HG02759 (cell line): ENCODE results near the gene NEDD4.
"Not testable (repeated sequence)": the region's sequence is repeated elsewhere in the genome, so short reads cannot be mapped to it uniquely, and the experiment has no call there.

Experiments used
- ATAC-seq: cut with Tn5 transposase; IDR thresholded peaks from one replicate; pipeline ENCODE4 v1.9.1; 2021; ENCODE audit warnings: mild to moderate bottlenecking, moderate library complexity; ENCODE audit not compliant: unreplicated experiment

Gene NEDD4

DNA sequence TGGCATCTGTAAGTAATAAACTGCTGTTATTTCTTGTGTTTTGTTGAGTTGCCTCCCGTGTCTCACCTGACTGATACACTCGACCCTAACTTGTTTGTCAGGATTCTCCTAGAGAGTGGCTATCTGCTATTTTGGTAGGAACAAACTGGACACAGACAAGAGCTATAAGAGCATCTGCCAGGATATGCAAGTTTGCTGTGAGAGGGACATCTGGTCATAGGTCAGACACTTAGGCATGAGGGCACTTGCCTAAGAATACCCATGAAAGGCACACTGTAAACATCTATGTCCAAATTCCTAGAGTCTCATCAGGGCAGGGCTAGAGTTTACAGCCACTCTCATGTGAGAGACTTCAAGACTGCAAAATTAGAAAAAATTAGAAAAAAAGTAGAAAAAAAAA, 32.5 kb downstream of the NEDD4 start:
- ATAC-seq, result no peak

DNA sequence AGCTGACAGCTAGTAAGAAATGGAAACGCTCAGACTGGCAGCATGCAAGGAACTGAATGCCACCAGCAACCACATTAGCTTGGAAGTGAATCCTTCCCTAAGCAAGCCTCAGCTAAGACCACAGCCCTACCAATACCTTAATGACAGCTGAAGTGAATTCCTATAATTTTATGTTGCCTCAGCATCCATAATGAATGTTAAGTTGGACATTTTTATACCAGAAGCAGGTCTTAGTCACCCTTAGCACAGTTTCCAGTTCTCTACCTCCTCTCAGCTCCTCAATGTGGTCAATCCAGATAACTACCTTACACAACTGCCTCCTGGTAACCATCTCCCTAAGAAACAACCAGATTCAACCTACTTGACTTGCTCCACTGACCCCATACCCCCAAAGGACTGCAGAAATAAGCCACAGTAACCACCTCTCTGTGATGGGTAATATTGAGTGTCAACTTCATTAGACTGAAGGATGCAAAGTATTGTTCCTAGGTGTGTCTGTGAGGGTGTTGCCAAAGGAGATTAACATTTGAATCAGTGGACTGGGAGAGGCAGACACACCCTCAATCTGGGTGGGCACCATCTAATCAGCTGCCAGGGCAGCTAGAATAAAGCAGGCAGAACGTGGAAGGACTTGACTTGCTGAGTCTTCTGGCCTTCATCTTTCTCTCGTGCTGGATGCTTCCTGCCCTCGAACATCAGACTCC, 33.5 kb downstream of the NEDD4 start:
- ATAC-seq, result no peak

DNA sequence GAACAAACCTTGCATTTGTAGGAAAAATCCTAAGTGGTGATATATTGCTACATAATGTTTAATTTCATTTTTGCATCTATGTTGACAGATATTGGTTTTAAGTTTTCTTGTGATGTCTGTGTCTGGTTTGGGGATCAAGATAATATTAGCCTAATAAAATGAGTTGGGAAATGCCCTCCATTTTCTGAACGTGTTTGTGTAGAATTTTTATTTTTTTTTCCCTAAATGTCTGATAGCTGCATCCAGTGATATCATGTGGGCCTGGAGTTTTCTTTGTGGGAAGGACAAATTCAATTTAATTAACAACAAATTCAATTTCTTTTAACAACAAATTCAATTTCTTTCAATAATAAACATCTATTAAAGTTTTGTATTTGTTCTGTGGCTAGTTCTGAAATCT, 35.1 kb downstream of the NEDD4 start:
- no peak for ATAC-seq

DNA sequence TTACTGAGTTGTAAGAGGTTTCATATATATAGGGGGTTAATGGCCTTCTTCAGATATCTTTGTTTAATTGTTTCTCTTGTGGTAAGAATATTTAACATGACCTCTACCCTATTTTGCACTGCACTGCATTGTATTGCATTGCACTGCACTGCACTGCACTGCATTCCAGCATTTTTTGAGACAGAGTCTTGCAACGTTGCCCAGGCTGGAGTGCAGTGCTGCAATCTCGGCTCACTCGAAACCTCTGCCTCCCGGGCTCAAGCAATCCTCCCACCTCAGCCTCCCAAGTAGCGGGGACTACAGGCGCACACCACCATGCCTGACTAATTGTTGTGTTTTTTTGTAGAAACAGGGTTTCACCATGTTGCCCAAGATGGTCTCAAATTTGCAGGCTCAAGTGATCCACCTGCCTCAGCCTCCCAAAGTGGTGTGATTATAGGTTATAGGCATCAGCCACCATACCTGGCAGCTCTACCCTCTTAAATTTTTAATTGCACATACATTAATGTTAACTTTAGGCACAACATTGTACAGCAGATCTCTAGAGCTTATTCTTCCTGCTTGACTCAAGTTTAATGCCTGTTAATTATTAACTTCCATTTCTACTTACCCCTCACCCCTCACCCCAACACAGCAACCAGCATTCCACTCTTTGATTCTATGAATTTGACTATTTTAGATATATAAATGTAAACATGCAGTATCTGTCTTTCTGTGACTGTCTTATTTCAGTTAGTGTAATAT, 38.4 kb downstream of the NEDD4 start:
- ATAC-seq, result no peak

DNA sequence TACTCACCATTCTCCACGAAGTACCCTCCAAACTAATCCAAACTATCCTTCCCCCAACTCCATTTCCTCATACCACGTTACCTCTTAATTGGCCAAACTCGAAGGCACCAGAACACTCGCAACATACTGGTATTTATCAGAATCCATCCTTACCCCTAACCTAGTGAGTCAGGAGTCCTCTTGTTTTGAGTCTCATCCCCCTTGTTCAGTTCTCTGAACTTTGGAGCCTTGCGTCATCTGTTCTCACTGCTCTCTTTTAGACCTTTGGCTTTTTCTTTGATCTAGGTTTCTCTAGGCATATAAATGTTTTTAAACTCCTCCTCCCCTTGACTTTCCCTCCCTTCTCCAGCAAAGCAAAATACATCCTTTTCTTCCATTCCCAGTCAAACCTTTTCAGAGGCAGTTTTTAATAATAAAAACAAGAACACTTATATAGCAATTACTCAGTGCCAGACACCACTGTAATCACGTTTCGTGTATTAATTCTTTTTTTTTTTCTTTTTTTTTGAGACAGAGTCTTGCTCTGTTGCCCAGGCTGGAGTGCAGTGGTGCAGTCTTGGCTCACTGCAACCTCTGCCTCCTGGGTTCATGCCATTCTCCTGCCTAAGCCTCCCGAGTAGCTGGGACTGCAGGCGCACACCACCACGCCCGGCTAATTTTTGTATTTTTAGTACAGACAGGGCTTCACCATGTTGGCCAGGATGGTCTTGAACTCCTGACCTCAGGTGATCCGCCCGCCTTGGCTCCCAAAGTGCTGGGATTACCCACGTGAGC, 40.7 kb downstream of the NEDD4 start:
- not testable (repeated sequence) for ATAC-seq

DNA sequence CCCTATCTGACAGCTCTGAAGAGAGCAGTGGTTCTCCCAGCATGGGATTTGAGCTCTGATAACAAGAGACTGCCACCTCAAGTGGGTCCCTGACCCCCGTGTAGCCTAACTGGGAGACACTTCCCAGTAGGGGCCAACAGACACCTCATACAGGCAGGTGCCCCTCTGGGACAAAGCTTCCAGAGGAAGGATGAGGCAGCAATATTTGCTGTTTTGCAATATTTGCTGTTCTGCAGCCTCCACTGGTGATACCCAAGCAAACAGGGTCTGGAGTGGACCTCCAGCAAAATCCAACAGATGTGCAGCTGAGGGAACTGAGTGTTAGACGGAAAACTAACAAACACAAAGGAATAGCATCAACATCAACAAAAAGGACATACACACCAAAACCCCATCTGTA, 48.8 kb downstream of the NEDD4 start:
- not testable (repeated sequence) for ATAC-seq

DNA sequence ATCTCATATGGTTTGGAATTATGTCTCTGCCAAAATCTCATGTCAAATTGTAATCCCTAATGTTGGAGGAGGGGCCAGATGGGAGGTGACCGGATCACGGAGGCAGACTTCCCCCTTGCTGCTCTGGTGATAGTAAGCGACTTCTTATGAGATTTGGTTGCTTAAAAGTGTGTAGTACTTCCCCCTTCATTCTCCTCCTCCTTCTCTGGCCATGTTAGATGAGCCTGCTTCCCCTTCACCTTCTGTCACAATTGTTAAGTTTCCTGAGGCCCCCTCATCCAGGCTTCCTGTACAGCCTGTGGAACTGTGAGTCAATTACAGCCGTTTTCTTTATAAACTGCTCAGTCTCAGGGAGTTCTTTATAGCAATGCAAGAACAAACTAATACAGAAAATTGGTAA, 51.1 kb downstream of the NEDD4 start:
- ATAC-seq, result no peak

DNA sequence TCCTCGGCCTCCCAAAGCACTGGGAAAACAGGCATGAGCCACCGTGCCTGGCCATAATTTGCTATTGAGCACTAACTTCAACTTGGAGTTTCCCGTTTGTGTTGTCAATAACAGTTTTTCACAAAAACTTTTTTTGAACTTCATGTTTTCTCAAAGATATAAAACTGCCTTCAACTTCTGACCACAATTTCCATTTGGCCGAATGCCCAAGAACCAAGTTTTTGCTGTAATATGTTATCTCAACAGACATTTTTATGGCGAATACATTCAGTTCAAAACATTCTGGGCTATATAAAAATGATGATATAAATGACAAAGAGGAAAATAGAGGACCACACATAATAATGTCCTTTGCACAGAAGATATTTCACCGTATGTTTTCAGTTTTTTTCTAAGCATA, 56.4 kb downstream of the NEDD4 start:
- no peak for ATAC-seq

DNA sequence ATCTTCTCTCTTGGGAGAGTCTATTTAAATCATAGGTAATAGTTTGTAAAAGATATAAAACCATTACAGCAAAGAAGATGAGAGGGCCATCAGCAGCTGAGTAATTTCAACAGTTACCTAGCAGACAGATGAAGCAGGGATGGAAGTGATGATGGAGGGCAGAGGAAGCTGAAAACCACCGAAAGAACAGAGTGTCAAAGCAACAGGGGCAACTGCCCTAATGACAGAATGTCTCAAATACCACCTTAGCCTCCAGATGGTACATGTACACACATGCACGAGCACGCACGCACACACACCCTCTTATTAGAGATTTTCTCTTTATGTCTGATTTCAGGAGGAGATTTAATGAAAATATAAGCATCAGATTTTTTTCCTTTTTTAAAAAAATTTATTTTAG, 64.5 kb downstream of the NEDD4 start:
- ATAC-seq, result no peak

DNA sequence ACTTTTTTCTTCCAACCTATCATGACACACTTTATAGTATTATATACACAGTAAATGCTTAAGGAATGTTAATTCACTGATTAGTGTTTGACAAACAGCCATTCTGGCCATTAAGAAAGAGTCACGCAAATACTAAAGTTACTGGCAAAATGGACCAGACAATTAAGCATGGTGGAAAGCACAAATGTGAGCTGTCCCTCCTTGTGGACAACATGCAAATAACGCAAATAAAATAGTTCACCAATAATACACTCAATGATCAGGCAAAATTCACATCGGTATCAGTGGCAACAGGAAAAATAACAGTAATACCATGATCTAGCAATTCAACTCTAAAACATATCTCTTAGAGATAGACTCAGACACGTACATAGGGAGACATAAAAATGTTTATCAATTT, 71.7 kb downstream of the NEDD4 start:
- no peak for ATAC-seq

DNA sequence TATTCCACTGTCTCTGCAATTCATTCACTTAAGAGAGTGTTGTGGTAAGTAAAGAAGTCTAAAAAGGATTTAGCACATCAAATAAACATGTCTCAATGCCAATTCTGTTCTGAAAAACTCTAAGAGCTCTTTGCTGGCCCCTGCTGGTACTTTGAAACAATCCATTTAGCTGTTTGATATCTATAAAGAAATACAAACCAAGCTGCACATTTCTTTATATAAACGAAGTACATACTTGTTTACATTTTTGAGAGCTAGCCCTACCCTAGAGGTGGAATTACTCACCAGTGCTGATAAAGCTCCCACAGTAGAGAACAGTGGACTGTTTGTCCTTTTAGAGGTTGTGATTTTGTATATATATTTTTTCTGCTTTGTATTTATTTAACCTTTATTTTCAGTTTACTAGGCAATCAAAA, 75.5 kb downstream of the NEDD4 start:
- no peak for ATAC-seq

DNA sequence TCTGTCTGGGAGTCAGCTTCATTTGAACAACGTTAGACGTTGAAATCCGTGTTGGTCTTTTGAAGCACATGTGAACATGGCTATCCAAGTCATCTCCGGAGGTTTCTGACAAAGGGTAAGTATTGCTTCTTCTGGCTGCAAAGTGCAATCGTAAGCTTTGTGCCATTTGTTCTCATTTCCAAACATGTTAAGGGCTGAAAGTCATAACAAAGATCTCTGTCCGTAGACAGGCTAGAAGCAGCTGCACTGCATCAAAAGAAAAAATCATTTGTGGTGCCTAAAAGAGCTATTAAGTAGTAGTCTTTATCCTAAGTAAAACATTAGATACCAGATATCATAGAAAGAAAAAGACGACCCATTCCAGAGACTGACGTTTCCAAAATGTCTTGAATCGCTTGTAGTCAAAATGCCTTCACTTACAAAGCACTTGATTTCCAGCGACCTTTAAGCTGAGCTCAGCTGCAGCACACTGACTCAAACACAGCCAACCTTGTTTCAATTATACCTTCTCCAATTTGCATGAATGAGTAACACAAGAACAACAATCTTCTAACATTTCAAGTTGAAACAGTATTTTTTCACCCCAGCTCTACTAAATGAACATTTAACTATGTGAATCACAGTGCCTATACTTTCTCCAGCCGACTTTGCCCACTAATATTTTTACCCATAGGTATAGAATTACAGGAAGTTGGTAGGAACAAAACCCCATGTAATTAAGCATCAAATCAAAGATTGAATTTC, 76.6 kb downstream of the NEDD4 start:
- no peak for ATAC-seq

DNA sequence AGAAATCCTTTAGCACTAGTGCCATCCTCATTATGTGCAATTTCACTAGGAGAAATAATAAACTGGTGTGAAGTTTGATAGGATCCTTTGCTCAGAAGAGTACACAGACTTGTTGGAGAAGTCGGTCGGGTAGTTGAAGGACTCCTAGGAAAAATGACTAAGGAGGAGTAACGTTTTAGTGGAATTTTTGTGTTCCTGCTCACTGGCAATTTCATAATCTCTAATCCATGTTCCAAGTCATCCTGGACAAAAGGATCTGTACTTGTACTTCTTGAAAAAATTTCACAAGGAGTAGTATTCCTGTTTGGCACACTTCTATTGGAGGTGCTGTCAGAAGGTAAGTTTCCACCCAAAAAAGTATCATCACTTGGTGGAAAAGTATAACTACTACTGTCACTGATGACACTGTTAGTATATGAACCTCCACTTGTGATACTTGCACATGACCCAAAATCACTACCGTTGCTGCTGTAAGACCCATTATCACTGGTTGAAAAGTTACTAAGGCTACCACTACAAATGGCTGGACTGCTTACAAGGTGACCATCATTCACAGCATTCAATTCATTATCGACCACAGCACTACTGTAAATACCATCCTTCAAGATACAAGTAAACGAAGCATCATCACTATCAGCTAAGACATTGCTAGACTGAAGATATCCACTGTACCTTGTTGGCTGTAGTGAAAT, 77.4 kb downstream of the NEDD4 start:
- no peak for ATAC-seq

DNA sequence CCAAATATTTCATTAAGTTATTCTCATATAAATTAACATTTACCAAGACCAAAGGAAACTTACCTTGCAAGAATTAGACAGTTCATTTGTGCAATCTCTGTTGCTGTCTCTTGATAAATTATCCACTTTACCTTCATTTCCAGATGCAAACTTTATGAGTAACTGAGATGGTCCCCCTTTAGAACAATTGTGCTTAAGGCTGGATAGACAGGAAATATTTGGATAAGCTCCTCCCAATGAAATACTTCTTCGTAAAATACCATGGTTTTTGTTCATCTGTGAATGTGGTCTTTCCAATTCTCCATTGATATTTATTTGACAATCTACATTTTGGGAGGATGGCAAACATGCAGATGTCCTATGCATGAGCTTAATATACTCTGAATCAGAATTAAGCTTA, 78.2 kb downstream of the NEDD4 start:
- ATAC-seq, result no peak

DNA sequence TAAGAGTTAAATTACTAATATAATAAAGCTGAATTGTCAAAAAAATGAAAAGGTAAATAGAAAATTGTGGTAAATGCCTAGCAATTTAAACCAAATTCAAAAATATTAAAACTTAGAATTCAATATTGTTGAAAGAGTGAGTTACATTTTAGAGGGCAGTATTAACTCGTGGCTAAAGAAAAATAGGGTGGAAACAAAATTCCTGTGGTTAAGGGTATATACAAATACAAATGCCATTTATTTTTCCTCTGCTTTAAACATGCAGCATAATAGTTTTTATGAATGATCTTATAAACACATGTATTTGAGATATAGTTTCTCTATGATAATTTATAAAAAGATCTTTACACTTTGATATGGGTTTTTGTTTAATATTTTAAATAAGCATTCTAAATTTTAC, 79.0 kb downstream of the NEDD4 start:
- ATAC-seq, result no peak

DNA sequence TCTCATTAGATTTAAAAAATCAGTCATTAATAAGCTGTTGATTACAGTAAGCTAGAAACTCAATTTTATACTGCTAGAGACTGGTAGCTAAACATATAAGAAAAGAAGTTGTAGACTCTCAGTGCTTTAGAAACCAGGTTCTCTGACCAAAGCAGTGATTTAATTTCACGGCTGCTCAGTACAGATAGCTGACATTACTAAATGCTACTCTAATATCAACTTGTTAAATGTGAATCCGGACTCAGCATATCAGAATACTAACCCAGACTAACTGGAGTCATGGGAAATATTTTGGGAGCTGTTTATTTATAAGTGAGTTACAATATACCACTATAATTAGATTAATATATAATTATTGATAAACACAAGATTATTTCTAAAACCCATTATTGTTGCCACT, 80.4 kb downstream of the NEDD4 start:
- no peak for ATAC-seq

DNA sequence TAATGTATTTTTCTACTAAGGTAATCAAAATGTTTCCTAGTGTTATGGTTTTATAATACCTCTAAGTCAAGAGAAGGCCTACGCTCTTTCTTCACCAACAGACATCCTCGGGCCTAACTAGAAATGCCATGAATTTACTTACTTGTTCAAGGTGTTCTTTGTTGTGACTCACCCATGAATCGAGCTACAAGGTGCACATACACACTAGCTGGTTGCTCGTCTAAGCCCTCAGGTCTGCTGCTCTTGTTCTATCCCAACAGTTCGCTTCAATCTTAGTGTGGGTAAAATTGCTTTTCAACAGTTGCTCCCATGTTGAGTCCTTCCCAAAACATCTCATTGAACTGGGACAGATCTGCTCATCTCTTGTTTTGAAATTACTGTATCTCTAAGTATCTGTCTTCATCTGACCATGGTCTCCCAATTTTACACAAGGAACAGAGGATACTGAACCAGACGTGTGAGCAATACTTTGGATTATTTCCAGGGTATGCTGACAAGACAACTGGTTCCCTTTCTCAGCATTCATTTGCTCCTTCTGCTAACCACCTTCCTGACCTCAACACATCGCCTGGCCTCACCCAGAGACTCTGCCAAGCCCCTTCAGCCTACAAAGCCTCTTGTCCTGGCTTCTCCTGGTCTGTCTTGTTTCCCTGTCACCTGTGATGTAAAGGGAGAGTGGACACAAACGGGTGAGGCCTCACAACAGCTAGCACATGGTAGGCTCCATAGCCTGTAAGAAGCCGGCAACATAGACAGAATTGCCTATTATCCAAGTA, 84.2 kb downstream of the NEDD4 start:
- no peak for ATAC-seq

DNA sequence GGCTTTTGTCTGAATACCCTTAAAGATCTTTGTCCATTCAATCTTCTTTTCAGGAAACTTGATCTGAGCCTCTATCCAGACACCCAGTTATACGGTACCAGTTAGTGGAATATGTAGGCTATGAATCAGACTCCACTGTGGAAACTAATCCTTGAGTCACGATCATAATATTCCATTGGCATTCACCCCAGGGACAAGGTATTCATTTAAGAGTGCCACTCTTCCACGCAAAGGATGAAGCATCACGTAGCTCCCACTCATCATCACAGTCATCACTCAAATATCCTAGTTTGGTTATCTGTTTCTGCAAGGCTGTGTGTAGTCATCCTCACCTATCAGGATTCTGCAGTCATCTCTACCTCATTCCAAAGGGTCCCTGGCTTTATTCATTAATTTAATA, 85.6 kb downstream of the NEDD4 start:
- ATAC-seq, result no peak

DNA sequence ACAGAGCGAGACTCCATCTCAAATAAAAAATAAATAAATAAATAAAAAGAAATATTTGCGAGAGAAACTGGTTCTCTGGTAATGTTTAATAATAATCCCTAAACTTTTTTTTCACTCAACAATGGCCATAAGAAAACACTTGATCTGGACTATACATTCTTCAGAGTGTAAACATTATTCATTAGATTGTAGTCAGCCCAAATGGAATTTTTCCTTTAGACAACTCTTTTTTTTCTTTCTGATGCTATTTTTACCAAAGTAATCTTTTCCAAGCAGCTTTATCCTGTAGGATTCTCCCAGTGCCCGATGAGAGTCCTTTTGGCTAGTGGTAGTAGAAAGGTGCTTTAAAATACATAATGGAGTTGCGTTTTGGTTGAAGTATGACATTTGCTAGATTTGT, 90.4 kb downstream of the NEDD4 start:
- no peak for ATAC-seq

DNA sequence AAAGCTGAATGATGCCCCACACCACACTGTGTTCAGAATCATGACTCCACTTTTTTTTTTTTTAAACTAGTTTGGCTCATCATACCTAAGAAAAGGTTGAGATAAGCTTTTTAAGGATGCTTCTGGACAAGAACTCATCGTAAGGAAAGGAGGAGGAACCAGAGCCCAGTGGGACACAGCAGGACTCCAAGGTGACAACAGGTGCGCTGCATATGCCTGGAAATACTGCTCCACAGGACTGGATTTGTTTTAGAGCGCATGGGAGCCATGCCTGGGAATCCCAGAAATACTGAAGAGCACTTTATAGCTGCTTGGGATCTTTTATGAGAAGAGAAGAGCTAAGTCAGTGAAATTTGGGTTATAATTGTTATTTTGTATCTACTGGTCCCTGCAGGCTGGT, 93.4 kb downstream of the NEDD4 start:
- no peak for ATAC-seq
